HG03135 (cell line): ENCODE data around the gene TBX5.

Source experiments
- ATAC-seq: cut with Tn5 transposase; IDR thresholded peaks from one replicate; pipeline ENCODE4 v1.9.1; 2021; ENCODE audit warnings: mild to moderate bottlenecking, moderate library complexity; ENCODE audit not compliant: unreplicated experiment

Gene TBX5

GRCh38 chr12:114334395-114334794 is 71.5 kb downstream of the TBX5 start:
- no peak for ATAC-seq

GRCh38 chr12:114328292-114328691 is 77.7 kb downstream of the TBX5 start:
- ATAC-seq = no peak

- ATAC-seq = no peak
These were observed 78.2 kb downstream of the TBX5 start for GRCh38 chr12:114327765-114328164.

- no peak for ATAC-seq
These were observed 84.4 kb downstream of the TBX5 start for GRCh38 chr12:114321524-114321923.

- no peak for ATAC-seq
These were observed 85.0 kb downstream of the TBX5 start for GRCh38 chr12:114320968-114321367.

- ATAC-seq = no peak
These were observed 85.8 kb downstream of the TBX5 start for GRCh38 chr12:114320101-114320500.

- no peak for ATAC-seq
These were observed 86.5 kb downstream of the TBX5 start for GRCh38 chr12:114319422-114319821.

GRCh38 chr12:114318984-114319383 is 87.0 kb downstream of the TBX5 start:
- no peak for ATAC-seq

- ATAC-seq = no peak
These were observed 89.9 kb downstream of the TBX5 start for GRCh38 chr12:114316076-114316475.

- no peak for ATAC-seq
These were observed 90.8 kb downstream of the TBX5 start for GRCh38 chr12:114314974-114315720.

- ATAC-seq = no peak
These were observed 91.5 kb downstream of the TBX5 start for GRCh38 chr12:114314403-114314802.

- ATAC-seq = no peak
These were observed 92.0 kb downstream of the TBX5 start for GRCh38 chr12:114313910-114314309.

- ATAC-seq = no peak
These were observed 94.0 kb downstream of the TBX5 start for GRCh38 chr12:114311974-114312373.

- no peak for ATAC-seq
These were observed 99.3 kb downstream of the TBX5 start for GRCh38 chr12:114306646-114307045.

- no peak for ATAC-seq
These were observed 100.5 kb downstream of the TBX5 start for GRCh38 chr12:114305446-114305845.
